ENCODE results near the gene NIPBL. TPM values are rescaled to one million over a fixed set of nuclear protein-coding genes. Genes with fewer than 3 reads are reported as not detected.
"Not testable (repeated sequence)": the region's sequence is repeated elsewhere in the genome, so short reads cannot be mapped to it uniquely, and the experiment has no call there.

The NIPBL gene, protein sequence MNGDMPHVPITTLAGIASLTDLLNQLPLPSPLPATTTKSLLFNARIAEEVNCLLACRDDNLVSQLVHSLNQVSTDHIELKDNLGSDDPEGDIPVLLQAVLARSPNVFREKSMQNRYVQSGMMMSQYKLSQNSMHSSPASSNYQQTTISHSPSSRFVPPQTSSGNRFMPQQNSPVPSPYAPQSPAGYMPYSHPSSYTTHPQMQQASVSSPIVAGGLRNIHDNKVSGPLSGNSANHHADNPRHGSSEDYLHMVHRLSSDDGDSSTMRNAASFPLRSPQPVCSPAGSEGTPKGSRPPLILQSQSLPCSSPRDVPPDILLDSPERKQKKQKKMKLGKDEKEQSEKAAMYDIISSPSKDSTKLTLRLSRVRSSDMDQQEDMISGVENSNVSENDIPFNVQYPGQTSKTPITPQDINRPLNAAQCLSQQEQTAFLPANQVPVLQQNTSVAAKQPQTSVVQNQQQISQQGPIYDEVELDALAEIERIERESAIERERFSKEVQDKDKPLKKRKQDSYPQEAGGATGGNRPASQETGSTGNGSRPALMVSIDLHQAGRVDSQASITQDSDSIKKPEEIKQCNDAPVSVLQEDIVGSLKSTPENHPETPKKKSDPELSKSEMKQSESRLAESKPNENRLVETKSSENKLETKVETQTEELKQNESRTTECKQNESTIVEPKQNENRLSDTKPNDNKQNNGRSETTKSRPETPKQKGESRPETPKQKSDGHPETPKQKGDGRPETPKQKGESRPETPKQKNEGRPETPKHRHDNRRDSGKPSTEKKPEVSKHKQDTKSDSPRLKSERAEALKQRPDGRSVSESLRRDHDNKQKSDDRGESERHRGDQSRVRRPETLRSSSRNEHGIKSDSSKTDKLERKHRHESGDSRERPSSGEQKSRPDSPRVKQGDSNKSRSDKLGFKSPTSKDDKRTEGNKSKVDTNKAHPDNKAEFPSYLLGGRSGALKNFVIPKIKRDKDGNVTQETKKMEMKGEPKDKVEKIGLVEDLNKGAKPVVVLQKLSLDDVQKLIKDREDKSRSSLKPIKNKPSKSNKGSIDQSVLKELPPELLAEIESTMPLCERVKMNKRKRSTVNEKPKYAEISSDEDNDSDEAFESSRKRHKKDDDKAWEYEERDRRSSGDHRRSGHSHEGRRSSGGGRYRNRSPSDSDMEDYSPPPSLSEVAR (N-terminal part only)
- 18.1 TPM for total RNA-seq

DNA sequence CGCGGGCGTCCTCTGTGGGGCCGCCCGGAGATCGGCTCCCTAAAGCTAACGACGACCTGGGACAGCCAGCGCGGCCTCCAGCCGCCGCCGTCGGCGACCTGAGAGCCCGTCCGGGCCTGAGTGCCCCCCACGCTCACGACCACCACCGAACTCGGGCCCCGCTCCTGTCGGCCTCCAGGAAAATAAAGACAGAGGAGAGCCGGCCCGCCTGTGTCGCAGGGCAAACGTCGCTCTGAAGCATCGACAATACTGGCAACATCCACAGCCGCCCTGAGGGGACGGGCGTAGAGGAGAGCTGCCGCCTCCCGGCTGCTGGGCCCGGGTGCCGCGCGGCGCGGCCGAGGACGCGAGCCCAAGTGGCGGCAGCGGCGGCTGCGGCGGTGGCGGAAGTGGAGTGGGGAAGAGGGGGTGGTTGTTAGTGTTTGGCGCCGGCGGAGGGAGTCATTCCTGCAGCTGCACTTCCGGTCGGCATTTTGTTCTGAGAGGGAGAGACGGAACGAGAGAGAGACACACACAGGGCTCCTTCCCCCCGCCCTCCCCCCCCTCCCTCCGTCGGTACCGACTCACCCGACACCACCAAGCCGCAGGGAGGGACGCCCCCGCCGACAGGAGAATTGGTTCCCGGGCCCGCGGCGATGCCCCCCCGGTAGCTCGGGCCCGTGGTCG lies at the start of gene NIPBL:
Gene NIPBL (plus strand): TSS at position 471 of the 666 bp plus-strand sequence. CDS start 76,928 bp downstream, outside the sequence.
- peak; percentile 83 for ATAC-seq
- peak; percentile 91 for DNase-seq (ENCODE audit: low spot score)

DNA sequence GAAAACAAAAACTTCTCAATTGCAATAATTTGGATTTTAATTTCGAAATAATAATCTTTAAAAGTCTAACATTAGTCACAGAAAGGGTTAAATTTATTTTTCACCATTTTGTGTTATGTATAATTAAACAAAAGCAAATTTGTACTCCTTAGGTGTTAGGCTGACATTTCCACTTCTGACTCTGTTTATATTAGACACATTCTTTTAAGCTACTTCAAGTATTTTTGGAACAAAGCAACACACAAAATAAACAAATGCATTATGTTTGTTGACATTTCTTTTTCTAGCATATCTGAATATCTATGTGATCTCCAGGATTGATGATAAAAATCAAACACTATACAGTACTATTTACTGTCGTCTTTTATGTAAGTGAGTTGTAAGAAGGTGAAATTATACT lies 44.3 kb upstream of the NIPBL start:
- no peak for ATAC-seq
- no peak for DNase-seq (ENCODE audit: low spot score)

DNA sequence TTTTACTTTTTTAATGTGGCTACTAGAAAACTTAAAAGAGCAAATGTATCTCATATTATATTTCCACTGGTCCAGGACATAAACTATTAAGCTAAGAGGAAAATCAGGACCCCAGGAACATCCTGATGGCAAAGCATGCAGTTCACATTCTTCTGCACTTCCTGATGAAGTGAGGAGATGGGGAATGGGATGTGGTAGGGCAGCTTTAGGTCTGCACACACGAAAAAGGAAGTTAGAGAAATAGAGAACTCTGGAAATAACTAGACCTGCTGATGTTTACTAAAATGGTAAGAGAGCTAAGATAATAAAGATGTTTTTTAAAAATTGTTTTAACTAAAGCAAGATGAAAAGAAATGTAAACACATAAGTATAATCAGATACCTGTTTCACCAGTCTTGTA lies 39.7 kb upstream of the NIPBL start:
- DNase-seq (ENCODE audit: low spot score) = no peak
- no peak for ATAC-seq

DNA sequence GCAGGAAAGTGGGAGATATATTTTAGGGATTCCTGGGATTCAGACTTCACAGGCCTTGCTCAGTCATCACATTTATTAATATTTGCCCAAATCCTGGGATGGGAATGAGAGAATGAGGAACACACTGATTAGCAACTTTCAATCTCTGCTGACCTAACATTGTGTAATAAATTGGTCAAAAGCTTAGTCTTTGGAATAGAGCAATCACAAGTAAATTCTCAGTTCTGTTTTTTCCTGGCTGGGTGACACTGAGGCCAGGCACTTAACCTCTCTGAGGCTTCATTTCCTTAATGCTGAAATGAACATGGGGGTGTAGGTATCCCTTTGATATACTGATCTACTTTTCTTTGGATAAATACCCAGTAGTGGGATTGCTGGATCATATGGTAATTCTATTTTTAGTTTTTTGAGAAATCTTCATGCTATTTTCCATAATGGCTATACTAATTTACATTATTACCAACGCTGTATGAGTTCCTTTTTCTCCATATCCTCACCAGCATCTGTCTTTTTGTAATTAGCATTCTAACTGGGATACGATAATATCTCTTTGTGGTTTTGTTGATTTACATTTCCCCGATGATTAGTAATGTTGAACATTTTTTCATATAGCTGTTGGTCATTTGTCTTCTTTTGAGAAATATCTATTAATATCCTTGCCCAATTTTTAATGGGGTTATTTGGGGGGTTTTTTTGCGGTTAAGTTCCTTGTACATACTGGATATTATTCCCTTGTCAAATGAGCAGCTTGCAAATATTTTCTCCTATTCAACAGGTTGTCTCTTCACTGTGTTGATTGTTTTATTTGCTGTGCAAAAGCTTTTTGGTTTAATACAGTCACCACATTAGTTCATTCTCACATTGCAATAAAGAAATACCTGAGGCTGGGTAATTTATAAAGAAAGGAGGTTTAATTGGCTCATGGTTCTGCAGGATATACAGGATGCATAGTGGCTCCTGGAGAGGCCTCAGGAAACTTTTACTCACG lies 36.8 kb upstream of the NIPBL start:
- ATAC-seq = no peak

DNA sequence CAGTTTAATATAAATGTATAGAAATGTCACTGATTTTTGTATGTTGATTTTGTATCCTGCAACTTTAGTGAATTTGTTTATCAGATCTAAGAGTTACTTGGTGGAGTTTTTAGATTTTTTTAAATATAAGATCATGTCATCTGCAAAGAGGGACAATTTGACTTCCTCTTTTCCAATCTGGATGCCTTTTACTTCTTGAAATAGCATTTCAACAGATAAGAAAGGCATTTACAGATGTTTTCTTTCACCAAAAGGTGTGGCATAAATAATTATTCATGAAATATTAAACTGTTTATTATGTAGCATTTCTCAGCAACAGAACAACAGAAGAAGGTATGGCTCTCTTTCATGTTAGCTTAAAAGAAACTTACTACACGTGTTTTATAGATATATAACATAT lies 34.9 kb upstream of the NIPBL start:
- ATAC-seq = no peak

More for the DNA sequence above, 36.8 kb upstream of the NIPBL start:
- no peak for DNase-seq (ENCODE audit: low spot score)

DNA sequence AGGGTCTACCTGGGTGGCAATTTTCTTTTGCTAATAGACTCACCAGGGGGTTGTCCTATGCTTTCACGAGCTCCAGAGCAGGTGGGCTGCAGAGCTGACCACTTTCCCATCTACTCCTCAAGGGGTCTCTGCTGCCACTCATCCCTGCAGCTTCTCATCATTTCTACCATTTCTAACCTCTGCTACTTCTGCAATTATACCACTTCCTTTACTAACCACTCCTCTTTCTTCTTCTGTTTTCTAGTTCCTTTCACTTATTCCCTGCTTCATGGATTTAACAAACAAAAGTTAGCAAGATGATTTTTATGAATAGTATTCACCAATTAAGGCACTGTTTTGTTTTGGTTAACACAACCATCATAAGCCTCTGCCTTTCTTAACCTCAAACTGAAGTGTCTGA lies 34.5 kb upstream of the NIPBL start:
- ATAC-seq (no peak), DNase-seq (ENCODE audit: low spot score) (no peak)

More for the DNA sequence above, 34.9 kb upstream of the NIPBL start:
- DNase-seq (ENCODE audit: low spot score) = no peak

DNA sequence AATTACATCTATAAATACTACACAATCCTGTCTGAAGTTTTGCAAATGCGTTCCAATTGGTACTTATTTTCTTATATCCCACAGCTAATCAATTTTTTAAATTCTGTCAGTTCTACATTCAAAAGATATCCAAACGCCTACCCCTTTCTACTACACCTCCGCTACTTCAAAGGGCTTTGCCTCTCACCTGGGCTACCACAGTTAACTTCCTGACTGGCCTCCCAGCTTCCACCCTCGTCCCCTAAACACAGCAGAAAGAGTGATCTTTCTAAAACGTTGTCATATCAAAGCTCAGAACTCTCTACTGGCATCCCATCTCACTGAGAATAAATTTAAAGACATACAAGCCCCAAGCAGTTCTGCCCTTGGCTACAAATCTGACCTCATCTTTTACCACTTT lies 32.3 kb upstream of the NIPBL start:
- DNase-seq (ENCODE audit: low spot score) (no peak), ATAC-seq (no peak)

DNA sequence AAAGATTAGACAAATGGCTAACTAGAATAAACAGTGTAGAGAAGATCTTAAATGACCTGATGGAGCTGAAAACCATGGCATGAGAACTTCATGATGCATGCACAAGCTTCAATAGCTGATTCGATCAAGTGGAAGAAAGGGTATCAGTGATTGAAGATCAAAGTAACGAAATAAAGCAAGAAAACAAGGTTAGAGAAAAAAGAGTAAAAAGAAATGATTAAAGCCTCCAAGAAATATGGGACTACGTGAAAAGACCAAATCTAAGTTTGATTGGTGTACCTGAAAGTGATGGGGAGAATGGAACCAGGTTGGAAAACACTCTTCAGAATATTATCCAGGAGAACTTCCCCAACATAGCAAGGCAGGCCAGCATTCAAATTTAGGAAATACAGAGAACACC lies 28.0 kb upstream of the NIPBL start:
- not testable (repeated sequence) for DNase-seq (ENCODE audit: low spot score)

DNA sequence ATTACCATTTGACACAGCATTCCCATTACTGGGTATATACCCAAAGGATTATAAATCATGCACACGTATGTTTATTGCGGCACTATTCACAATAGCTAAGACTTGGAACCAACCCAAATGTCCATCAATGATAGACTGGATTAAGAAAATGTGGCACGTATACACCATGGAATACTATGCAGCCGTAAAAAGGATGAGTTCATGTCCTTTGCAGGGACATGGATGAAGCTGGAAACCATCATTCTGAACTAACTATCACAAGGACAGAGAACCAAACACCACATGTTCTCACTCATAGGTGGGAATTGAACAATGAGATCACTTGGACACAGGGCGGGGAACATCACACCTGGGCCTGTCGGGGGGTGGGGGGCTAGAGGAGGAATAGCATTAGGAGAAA lies 23.7 kb upstream of the NIPBL start:
- ATAC-seq; DNase-seq (ENCODE audit: low spot score): not testable (repeated sequence)

More for the DNA sequence above, 28.0 kb upstream of the NIPBL start:
- not testable (repeated sequence) for ATAC-seq

DNA sequence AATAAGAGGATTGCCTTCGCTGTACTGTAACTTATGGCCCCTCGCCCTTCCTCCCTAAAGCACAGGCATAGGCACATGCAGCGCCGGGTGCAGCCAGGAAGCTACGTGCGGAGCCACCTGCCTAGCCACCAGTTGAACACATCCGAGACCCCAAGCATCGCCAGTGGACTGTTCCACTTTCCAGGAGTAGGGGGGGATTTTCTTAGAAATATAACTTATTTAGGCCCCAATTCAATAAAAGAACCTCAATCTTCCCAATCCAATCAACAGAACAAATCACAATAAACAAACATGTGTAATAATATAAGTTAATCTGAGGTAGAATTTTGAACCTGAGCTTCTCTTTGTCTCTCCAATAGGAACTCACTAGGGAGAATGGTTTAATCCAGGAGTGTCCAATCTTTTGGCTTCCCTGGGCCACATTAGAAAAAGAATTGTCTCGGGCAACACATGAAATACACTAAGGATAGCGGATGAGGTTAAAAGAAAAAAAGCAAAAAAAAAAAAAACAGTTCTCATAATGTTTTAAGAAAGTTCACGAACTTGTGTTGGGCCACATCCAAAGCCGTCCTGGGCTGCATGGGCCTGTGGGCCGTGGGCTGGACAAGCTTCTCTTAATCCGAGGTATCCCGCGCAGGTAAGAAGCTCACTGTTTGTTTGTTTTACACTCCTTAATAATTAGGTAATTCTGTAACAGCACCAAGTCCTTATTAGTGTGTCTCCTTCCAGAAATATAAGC lies 22.0 kb upstream of the NIPBL start:
- no peak for ATAC-seq
- DNase-seq (ENCODE audit: low spot score) = no peak

DNA sequence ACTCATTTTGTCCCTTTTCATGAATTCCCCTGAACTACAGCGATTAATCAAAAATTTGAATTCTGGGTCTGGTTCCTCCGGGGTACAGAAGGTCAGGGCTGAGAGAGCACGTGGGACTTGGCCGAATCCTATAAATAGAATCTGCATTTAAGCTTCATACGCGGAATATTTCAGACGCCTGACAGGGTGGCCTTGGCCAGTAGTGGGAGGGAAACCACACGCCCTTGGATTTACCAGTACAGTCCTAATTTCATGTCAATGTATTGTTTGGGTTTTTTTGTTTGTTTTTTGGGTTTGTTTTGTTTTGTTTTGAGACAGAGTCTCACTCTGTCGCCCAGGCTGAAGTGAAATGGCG lies 21.5 kb upstream of the NIPBL start:
- no peak for DNase-seq (ENCODE audit: low spot score)

DNA sequence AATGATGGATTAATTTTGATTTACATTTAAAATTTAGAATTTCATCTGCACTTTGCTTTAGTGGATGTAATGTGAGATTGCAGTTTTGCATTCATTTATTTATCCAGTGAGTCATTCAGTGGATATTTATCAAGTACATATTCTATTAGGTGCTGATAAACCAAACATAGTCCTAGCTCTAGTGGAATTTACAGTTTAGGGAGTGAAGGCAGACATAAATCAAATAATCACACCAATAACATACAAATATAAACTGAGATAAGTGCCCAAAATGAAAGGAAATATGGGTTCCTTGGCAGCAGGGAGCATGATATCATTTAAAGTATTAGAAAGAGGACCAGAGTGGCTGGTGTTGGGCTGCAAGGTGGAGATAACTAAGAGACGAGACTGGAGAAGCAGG lies 14.7 kb upstream of the NIPBL start:
- ATAC-seq (no peak), DNase-seq (ENCODE audit: low spot score) (no peak)

More for the DNA sequence above, 21.5 kb upstream of the NIPBL start:
- ATAC-seq = no peak

DNA sequence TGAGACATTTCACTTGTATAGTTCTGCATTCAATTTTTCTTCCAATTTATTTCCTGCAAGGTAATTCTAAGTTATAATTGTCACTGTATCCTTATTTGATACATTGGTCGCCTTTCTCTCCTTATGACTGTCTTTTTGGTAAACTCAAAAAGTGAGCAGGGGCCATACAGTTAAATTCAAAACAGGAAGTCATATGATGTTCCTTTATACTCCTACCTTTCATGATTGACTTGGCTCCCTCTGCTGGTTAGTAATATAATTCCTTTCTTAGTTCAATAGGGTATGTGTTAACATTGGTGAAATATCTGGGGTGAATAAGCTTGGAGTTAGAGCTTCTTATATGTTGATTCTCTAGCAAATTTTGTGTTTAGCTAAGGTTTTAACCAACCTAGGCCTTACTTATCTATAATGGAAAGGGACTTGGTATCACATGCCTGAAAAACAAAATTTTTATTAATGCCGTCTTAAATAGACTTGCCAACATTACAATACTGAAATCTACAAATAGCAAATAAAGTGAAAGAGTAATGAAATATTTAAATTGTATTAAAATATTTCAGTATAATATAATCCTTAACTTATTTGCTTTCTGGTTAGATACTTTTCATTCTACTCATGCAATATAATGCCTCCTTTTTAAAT lies 6.0 kb upstream of the NIPBL start:
- DNase-seq (ENCODE audit: low spot score) (no peak), ATAC-seq (peak; percentile 89)

DNA sequence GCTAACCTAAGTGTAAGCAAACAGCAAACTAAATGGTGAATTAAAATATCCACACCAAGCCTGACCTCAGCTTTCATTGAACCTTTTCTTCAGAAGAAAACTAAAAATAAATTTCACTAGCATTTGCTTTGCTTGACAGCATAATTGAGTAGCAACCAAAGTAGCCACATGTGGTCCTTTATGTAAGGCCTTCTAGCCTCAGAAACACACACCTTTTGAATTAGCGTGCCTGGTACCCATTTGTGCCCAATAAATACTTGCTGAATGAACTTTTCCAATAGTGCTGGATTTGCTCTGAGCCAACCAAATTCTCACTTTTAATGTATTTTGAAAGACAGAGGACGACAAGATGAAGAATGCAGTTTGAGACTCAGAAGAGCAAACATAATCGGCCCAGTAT lies 2.1 kb upstream of the NIPBL start:
- DNase-seq (ENCODE audit: low spot score) (no peak), ATAC-seq (no peak)

DNA sequence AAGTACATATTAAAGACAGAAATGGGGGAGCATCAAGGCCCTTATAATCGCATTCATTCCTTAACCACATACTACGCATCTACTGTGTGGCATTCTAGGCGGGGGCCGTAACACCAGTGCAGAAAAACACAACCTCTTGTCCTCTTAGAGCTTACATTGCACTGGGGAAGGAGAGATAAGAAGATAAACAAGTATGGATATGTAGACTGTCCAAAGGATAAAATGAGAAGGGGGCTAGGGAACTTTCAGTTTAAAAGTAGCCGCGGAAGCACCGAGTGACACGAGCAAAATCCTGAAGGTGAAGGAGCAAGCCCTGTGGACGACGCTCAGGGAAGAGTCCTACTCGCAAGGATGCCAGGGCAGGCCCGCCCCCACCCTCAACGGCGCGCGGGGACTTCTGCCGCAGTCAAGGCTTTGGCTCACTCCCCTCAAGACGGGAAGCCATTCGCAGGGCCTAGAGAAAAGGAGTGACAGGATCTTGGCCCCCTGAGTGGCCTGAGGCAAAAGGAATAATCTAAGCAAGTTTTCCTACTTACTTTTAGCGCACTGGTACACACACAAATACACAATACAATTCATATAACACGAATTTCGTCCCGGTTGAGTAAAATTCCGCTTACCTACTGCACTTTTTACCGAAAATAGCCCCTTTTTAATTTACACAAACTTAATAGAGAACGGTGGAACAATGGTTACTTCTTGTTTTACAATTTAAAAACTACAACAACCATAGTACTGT lies 1.3 kb upstream of the NIPBL start:
- ATAC-seq (peak; percentile 9), DNase-seq (ENCODE audit: low spot score) (peak; percentile 54)

DNA sequence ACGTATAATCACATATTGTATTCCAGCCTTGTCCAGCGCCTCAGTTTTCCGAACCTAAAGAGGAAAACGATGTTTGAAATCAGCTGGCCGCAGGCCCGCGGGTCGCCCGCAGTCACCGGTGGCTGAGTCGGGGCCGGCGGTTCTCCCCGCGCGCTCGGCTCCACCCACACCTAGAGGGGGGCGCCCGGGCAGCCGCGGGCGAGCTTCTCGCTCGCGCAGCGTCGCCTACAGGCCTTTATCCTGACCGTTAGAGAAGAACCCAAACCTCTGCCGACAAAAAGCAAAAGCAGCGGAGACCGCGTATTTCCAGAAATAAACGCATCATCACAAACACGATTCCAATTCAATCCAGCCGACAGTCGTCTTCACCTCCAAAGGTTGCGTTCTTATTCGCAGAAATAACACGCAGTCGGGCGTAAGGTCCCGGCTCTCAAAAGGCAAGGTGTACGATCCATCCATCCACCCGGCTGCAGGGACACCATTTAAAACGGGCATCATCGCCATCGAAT lies 725 bp upstream of the NIPBL start:
- ATAC-seq = peak; percentile 77
- DNase-seq (ENCODE audit: low spot score) = peak; percentile 82

DNA sequence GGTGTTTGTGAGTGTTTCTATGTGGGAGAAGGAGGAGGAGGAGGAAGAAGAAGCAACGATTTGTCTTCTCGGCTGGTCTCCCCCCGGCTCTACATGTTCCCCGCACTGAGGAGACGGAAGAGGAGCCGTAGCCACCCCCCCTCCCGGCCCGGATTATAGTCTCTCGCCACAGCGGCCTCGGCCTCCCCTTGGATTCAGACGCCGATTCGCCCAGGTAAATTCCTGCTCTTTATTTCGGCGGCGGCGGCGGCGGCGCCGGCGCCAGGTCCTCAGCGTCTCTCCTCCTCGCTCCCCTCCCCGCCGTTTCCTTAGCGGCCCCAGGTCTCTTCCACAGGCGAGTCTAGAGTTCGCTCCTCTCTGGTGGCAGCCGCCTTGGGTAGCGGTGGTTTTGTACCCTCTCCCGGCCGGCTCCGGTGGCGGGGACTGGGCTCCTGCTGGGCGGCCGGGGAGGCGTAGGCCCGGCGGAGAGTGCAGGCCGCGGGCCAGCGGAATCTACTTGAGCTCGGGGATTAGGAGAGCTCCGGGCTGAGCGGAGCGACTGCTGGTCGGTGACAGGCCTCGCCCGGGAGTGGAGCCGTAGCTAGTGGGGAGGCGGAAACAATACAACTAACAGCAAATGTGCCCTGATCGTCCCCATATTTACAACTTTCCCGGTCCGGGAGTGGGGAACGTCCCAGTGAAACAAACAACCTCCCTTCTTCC lies 547 bp downstream of the NIPBL start:
- DNase-seq (ENCODE audit: low spot score) (peak; percentile 77), ATAC-seq (peak; percentile 62)

Measured in left lobe of liver (tissue), 2 donors.